Hematopoietic multipotent progenitor cell treated with erythropoietin and hydrocortisone succinate and interleukin-3 and kit ligand, for 15 days (in vitro differentiated cells): ENCODE measurements around the gene CD99.
"Not testable (repeated sequence)": the region's sequence is repeated elsewhere in the genome, so short reads cannot be mapped to it uniquely, and the experiment has no call there.

ENCODE experiments used
- DNase-seq: peaks from one replicate; pipeline ENCODE4 v3.0.0-alpha.2; 2015; ENCODE audit warnings: low spot score

CD99 gene

GRCh38 chrX:2723286-2723879, 32.3 kb downstream of the CD99 start:
- no peak for DNase-seq

- not testable (repeated sequence) for DNase-seq
Measured at GRCh38 chrX:2727264-2727663, 36.2 kb downstream of the CD99 start.

GRCh38 chrX:2732076-2732475, 41.0 kb downstream of the CD99 start:
- DNase-seq: no peak

GRCh38 chrX:2732649-2733048, 41.6 kb downstream of the CD99 start:
- no peak for DNase-seq

- DNase-seq: no peak
Measured at GRCh38 chrX:2733286-2733685, 42.2 kb downstream of the CD99 start.

GRCh38 chrX:2735270-2735669, 44.2 kb downstream of the CD99 start:
- DNase-seq: no peak

GRCh38 chrX:2740672-2741071, 49.6 kb downstream of the CD99 start:
- DNase-seq: no peak

- DNase-seq: no peak
Measured at GRCh38 chrX:2741386-2741785, 50.3 kb downstream of the CD99 start.

- not testable (repeated sequence) for DNase-seq
Measured at GRCh38 chrX:2746250-2746649, 55.2 kb downstream of the CD99 start.

GRCh38 chrX:2748171-2748814, 57.2 kb downstream of the CD99 start:
- no peak for DNase-seq

GRCh38 chrX:2748815-2749188, 57.7 kb downstream of the CD99 start:
- no peak for DNase-seq

- no peak for DNase-seq
Measured at GRCh38 chrX:2751291-2751690, 60.2 kb downstream of the CD99 start.

- not testable (repeated sequence) for DNase-seq
Measured at GRCh38 chrX:2751874-2752300, 60.8 kb downstream of the CD99 start, which contains the start of gene XG. XG (plus strand) TSS chrX:2752040; CDS start chrX:2752275, 235 bp downstream.

GRCh38 chrX:2752441-2752840, 61.3 kb downstream of the CD99 start:
- DNase-seq: not testable (repeated sequence)

- DNase-seq: not testable (repeated sequence)
Measured at GRCh38 chrX:2755163-2755715, 64.1 kb downstream of the CD99 start.

GRCh38 chrX:2756548-2756947, 65.5 kb downstream of the CD99 start:
- DNase-seq: no peak

GRCh38 chrX:2761246-2761645, 70.2 kb downstream of the CD99 start:
- no peak for DNase-seq

GRCh38 chrX:2762671-2763070, 71.6 kb downstream of the CD99 start:
- DNase-seq: not testable (repeated sequence)

GRCh38 chrX:2764766-2765548, 73.9 kb downstream of the CD99 start:
- not testable (repeated sequence) for DNase-seq

- no peak for DNase-seq
Measured at GRCh38 chrX:2765549-2765830, 74.4 kb downstream of the CD99 start.

- DNase-seq: no peak
Measured at GRCh38 chrX:2766906-2767305, 75.8 kb downstream of the CD99 start.

GRCh38 chrX:2767631-2768455, 76.7 kb downstream of the CD99 start:
- no peak for DNase-seq
